ENCODE measurements around the gene SNPH.
"Not testable (repeated sequence)": the region's sequence is repeated elsewhere in the genome, so short reads cannot be mapped to it uniquely, and the experiment has no call there.

Gene SNPH

GRCh38 chr20:1337441-1337840 lies 71.3 kb downstream of the SNPH start:
- no peak for DNase-seq (ENCODE audit: low spot score)

DNA sequence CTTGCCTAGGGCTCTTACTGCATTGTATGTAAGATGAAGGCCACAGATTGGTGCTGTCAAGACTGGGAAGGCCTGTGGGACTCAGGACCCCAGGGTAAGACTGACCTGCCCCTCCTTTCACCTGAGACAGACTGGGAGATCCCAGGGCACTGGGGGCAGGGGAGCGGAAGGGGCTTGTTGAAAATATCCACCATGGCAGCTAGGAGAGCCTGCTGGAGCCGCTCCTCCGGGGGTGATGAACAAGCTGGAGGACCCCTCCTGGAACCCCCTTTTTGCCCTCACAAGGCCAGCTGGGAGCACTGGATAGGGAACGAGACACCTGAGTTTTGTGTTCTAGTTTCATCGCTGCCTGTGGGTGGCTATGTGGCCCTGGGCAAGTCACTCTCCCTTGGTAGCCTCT lies 72.0 kb downstream of the SNPH start:
- DNase-seq (ENCODE audit: low spot score) = no peak

DNA sequence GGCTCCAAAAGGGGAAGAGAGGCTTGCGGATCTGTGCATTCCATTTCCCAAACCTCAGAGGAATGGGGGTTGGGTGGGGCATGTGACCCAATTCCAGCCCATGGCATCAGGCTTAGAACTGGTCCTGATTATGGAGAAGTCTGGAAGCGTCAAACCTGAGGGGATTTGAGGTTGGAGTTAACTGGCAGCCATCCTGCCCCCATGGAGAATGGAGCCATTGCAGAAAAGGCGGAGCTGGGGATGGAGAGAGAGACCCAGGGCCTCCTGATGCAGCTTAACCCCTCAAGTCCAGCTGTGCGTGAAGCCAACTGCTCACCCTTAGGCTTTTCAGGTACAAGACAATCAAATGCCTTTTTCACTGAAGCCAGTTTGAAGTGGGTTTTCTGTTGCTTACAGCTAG lies 72.7 kb downstream of the SNPH start:
- no peak for DNase-seq (ENCODE audit: low spot score)

DNA sequence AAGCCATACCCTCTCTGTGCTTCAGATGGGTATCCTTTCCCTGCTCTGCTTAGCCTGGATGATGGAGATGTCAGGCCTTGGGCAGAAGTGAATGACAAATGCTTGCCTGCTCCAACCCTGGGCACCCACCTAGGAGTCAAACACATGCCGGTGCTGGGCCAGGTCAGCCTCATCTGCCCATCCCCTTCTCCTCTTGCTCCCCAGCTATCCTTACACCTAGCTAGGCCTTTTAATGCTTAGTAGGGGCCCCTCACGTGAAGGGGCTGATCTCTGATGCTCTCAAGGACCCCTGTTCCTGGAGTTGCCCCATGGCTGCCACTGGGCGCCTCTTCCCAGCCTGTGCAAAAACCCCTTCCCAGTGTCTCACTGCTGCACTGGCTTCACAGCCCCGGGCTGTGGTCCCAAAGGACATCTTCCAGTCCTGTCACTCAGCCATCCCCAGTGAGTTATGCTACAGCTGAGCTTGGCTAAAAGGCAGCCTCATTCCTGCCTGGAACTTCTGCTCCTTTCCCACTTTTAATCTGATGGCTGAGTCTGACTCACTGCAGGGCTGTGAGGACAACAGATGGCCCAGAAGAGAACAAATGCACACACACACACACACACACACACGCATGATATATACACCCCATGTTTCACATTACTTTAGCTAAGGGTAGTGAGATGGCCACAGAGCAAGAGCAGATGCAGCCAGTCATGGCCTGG lies 75.6 kb downstream of the SNPH start:
- DNase-seq (ENCODE audit: low spot score) = no peak

DNA sequence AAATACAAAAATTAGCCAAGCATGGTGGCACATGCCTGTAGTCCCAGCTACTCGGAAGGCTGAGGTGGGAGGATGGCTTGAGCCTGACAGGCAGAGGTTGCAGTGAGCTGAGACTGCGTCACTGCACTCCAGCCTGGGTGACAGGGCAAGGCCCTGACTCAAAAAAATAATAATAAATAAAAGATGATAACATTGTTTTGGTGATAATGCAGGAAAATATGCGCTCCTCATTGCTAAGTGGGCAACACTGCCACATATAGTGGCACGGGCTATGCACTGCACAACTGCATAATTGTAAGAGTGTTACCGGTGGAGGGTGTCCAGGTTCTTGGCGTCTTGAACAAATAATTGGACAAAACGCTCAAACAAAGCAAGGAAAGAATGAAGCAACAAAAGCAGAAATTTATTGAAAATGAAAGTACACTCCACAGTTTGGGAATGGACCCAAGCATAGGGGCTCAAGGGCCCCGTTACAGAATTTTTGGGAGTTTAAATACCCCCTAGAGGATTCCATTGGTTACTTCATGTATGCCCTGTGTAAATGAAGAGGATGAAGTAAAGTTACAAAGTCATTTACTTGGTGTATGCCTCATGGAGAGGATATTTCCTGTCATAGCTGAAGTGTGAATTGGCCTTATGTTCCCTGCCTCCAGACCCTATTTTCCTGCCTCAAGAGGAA lies 77.5 kb downstream of the SNPH start:
- DNase-seq (ENCODE audit: low spot score) = not testable (repeated sequence)

- no peak for DNase-seq (ENCODE audit: low spot score)
Observed at GRCh38 chr20:1345030-1345755, 79.1 kb downstream of the SNPH start.

DNA sequence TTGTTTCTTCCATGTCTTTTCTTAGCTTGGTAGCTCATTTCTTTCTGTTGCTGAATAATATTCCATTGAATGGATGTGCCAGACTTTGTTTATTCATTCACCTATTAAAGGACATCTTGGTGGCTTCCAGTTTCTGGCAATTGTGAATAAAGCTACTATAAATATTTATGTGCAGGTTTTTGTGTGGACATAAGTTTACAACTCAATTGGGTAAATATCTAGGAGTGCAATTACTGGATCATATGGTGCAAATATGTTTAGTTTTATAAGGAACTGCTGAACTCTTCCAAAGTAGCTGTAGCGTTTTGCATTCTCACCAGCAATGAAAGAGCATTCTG lies 79.6 kb downstream of the SNPH start:
- DNase-seq (ENCODE audit: low spot score) = no peak

GRCh38 chr20:1346315-1346969 lies 80.3 kb downstream of the SNPH start:
- no peak for DNase-seq (ENCODE audit: low spot score)

DNA sequence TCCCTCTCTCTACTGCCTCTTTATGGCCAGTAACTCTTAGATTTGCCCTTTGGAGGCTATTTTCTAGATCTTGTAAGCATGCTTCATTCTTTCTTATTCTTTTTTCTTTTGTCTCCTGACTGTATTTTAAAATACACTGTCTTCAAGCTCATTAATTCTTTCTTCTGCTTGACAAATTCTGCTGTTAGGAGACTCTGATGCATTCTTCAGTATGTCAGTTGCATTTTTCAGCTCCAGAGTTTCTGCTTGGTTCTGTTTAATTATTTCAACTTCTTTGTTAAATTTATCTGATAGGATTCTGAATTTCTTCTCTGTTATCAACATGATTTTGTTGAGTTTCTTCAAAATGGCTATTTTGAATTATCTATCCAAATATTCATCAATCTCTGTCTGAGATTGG lies 87.9 kb downstream of the SNPH start:
- DNase-seq (ENCODE audit: low spot score) = no peak

- peak; percentile 54 for DNase-seq (ENCODE audit: low spot score)
Observed at GRCh38 chr20:1357921-1358671, 92.0 kb downstream of the SNPH start.
